Smooth muscle cell (in vitro differentiated cells): Measurements from ENCODE around the gene INPP5A. TPM values are rescaled to one million over a fixed set of nuclear protein-coding genes. Genes with fewer than 3 reads are reported as not detected.

Experiments used
- DNase-seq: peaks from one replicate; lab custom pipeline; 2025; ENCODE audit not compliant: unreplicated experiment; lab: John Stamatoyannopoulos, UW
- H2AFZ ChIP-seq: fragments of 200-600 bp; sonication (generic); 2 replicates; pipeline ENCODE4 v1.6.0; 2016; ENCODE audit warnings: antibody characterized with exemption, low read depth, mild to moderate bottlenecking
- H3F3A ChIP-seq: fragments of 200-600 bp; sonication (generic); 2 replicates; pipeline ENCODE4 v1.6.0; 2017; ENCODE audit warnings: antibody characterized with exemption, low read depth
- H3K27ac ChIP-seq: fragments of 200-600 bp; sonication (generic); 2 replicates; pipeline ENCODE4 v1.5.1; 2016; ENCODE audit warnings: low read depth, mild to moderate bottlenecking
- H3K27me3 ChIP-seq: fragments of 200-600 bp; sonication (generic); 2 replicates; pipeline ENCODE4 v1.6.1; 2016; ENCODE audit warnings: low read depth, mild to moderate bottlenecking
- H3K36me3 ChIP-seq: fragments of 200-600 bp; sonication (generic); 2 replicates; pipeline ENCODE4 v1.5.1; 2016; ENCODE audit warnings: low read depth
- H3K4me1 ChIP-seq: fragments of 200-600 bp; sonication (generic); 2 replicates; pipeline ENCODE4 v1.5.1; 2016; ENCODE audit warnings: low read depth
- H3K4me2 ChIP-seq: fragments of 200-600 bp; sonication (generic); 2 replicates; pipeline ENCODE4 v1.6.0; 2016; ENCODE audit warnings: mild to moderate bottlenecking
- H3K4me3 ChIP-seq: fragments of 200-600 bp; sonication (generic); 2 replicates; pipeline ENCODE4 v1.5.1; 2016; ENCODE audit warnings: mild to moderate bottlenecking
- H3K79me2 ChIP-seq: fragments of 200-600 bp; sonication (generic); 2 replicates; pipeline ENCODE4 v1.6.0; 2016; ENCODE audit warnings: low read depth, mild to moderate bottlenecking
- H3K9ac ChIP-seq: fragments of 200-600 bp; sonication (generic); 2 replicates; pipeline ENCODE4 v1.6.0; 2016; ENCODE audit warnings: low read depth
- H3K9me3 ChIP-seq: fragments of 200-600 bp; sonication (generic); replicated peaks from 2 replicates; pipeline ENCODE4 v1.5.1; 2016; ENCODE audit warnings: low read depth
- H4K20me1 ChIP-seq: fragments of 200-600 bp; sonication (generic); 2 replicates; pipeline ENCODE4 v1.6.0; 2016; ENCODE audit warnings: low read depth
- CTCF ChIP-seq: fragments of 200-600 bp; sonication (generic); IDR thresholded peaks from 2 replicates; pipeline ENCODE4 v1.5.1; 2017; ENCODE audit warnings: borderline replicate concordance, mild to moderate bottlenecking, antibody characterized with exemption; ENCODE audit not compliant: insufficient read depth, poor library complexity, severe bottlenecking
- WGBS: methylation state at CpG from one replicate; pipeline ENCODE4 v1.1.7; 2016; ENCODE audit warnings: low lambda C conversion rate; 5-methylcytosine and 5-hydroxymethylcytosine counted together
- polyA plus RNA-seq: library from polyadenylated mRNA; unstranded; fragments of >200 nt; fragmentation: Nextera tagmentation; extraction: Ambion mirVana; gene quantifications from 2 replicates; pipeline ENCODE4 v1.2.1, GENCODE V29; 2016
- total RNA-seq: library from RNA; depleted of rRNA; stranded (reverse); fragments of >200 nt; gene quantifications from 2 replicates; pipeline ENCODE4 v1.2.3, GENCODE V29; 2014

Gene INPP5A
- total and polyA plus RNA-seq, 2 experiments from 2014 or later, result 48.0 to 55.9 TPM

- no peak overlapping the region for H2AFZ ChIP-seq
- peaks cover 7% of the 10 kb centered on the region for H4K20me1 ChIP-seq
- no peaks in the 10 kb centered on the region for H3K9me3 ChIP-seq
- H3K36me3 ChIP-seq, result peaks cover 13% of the 10 kb centered on the region
- DNase-seq, result no peak
- no peak overlapping the region for H3K27ac ChIP-seq
- H3K4me1 ChIP-seq, result peaks cover 11% of the 10 kb centered on the region
- H3K4me3 ChIP-seq, result no peak overlapping the region
- 95% methylated on average over 22 of the region's 22 CpGs for WGBS
- H3K4me2 ChIP-seq, result no peak overlapping the region
- no peak overlapping the region for H3K9ac ChIP-seq
- TF ChIP-seq CTCF, result no peak
- H3K79me2 ChIP-seq, result no peaks in the 10 kb centered on the region
- no peaks in the 10 kb centered on the region for H3F3A ChIP-seq
- no peaks in the 10 kb centered on the region for H3K27me3 ChIP-seq
These were observed 172.6 kb downstream of the INPP5A start for GRCh38 chr10:132710036-132710686.

- no peak for DNase-seq
- 99% methylated on average over 12 of the region's 18 CpGs for WGBS
- no peak for TF ChIP-seq CTCF
- Histone ChIP-seq H3K27me3 (no peaks in the 10 kb centered on the region), H3K27ac (no peak overlapping the region), H3F3A (no peaks in the 10 kb centered on the region), H4K20me1 (peaks cover 7% of the 10 kb centered on the region), H3K4me1 (peaks cover 13% of the 10 kb centered on the region), H3K9me3 (no peaks in the 10 kb centered on the region), H3K4me3 (no peak overlapping the region), H3K36me3 (peaks cover 5% of the 10 kb centered on the region), H3K4me2 (no peak overlapping the region), H2AFZ (no peak overlapping the region), H3K79me2 (no peaks in the 10 kb centered on the region), H3K9ac (no peak overlapping the region)
These were observed 173.4 kb downstream of the INPP5A start for GRCh38 chr10:132710746-132711612.

- Histone ChIP-seq H3K4me3 (no peak overlapping the region), H3K79me2 (no peaks in the 10 kb centered on the region), H3K9ac (no peak overlapping the region), H3K36me3 (no peaks in the 10 kb centered on the region), H3K27me3 (no peaks in the 10 kb centered on the region), H3F3A (no peaks in the 10 kb centered on the region), H2AFZ (no peak overlapping the region), H4K20me1 (peaks cover 7% of the 10 kb centered on the region), H3K9me3 (no peaks in the 10 kb centered on the region), H3K4me2 (no peak overlapping the region), H3K27ac (no peak overlapping the region), H3K4me1 (peaks cover 13% of the 10 kb centered on the region)
- no peak for DNase-seq
- 89% methylated on average over 13 of the region's 13 CpGs for WGBS
- TF ChIP-seq CTCF, result no peak
These were observed 174.1 kb downstream of the INPP5A start for GRCh38 chr10:132711613-132712121.
